ENCODE data around the gene SMTN.
A peak's percentile ranks its signal among the peaks of the same experiment; 100 is the strongest.
"Not testable (repeated sequence)": the region's sequence is repeated elsewhere in the genome, so short reads cannot be mapped to it uniquely, and the experiment has no call there.

Gene SMTN

GRCh38 chr22:31090217-31091085, 9.3 kb downstream of the SMTN start:
- DNase-seq: no peak

GRCh38 chr22:31091106-31091975, 10.2 kb downstream of the SMTN start:
- DNase-seq: no peak

GRCh38 chr22:31092161-31092560, 11.0 kb downstream of the SMTN start:
- no peak for DNase-seq

GRCh38 chr22:31093086-31093850, 12.2 kb downstream of the SMTN start:
- DNase-seq: no peak

- DNase-seq: no peak
These were observed 13.0 kb downstream of the SMTN start for GRCh38 chr22:31094021-31094551.

- DNase-seq: no peak
These were observed 13.6 kb downstream of the SMTN start for GRCh38 chr22:31094741-31095140.

- DNase-seq: no peak
These were observed 14.6 kb downstream of the SMTN start for GRCh38 chr22:31095637-31096249.

GRCh38 chr22:31096657-31097279, 15.7 kb downstream of the SMTN start:
- no peak for DNase-seq

- not testable (repeated sequence) for DNase-seq
These were observed 16.4 kb downstream of the SMTN start for GRCh38 chr22:31097539-31097938.

GRCh38 chr22:31097941-31098631, 17.0 kb downstream of the SMTN start:
- no peak for DNase-seq

- DNase-seq: no peak
These were observed 17.6 kb downstream of the SMTN start for GRCh38 chr22:31098632-31099110.

- no peak for DNase-seq
These were observed 18.3 kb downstream of the SMTN start for GRCh38 chr22:31099386-31099785.

GRCh38 chr22:31099841-31100761, 19.0 kb downstream of the SMTN start:
- no peak for DNase-seq

- DNase-seq: no peak
These were observed 19.8 kb downstream of the SMTN start for GRCh38 chr22:31100762-31101525.

GRCh38 chr22:31102441-31103081, 21.4 kb downstream of the SMTN start:
- DNase-seq: peak; percentile 77

GRCh38 chr22:31103111-31103510, 22.0 kb downstream of the SMTN start:
- no peak for DNase-seq

- no peak for DNase-seq
These were observed 23.0 kb downstream of the SMTN start for GRCh38 chr22:31103899-31104694.
